Hepatocyte (in vitro differentiated cells): ENCODE results near the gene SNX9. TPM values are rescaled to one million over a fixed set of nuclear protein-coding genes. Genes with fewer than 3 reads are reported as not detected.

Experiments used
- DNase-seq: peaks from one replicate; pipeline ENCODE4 v3.0.0-alpha.2; 2016; ENCODE audit warnings: low spot score
- H2AFZ ChIP-seq: fragments of 200-600 bp; sonication (generic); 2 replicates; pipeline ENCODE4 v1.6.0; 2016; ENCODE audit warnings: antibody characterized with exemption, mild to moderate bottlenecking
- H3K27ac ChIP-seq: fragments of 200-600 bp; sonication (generic); 2 replicates; pipeline ENCODE4 v1.5.1; 2016; ENCODE audit warnings: mild to moderate bottlenecking
- H3K27me3 ChIP-seq: fragments of 200-600 bp; sonication (generic); 2 replicates; pipeline ENCODE4 v1.6.1; 2016
- H3K36me3 ChIP-seq: fragments of 200-600 bp; sonication (generic); replicated peaks from 2 replicates; pipeline ENCODE4 v1.5.1; 2016; ENCODE audit warnings: low read depth; ENCODE audit not compliant: insufficient read depth
- H3K4me1 ChIP-seq: fragments of 200-600 bp; sonication (generic); 2 replicates; pipeline ENCODE4 v1.5.1; 2016; ENCODE audit warnings: mild to moderate bottlenecking, moderate library complexity; ENCODE audit not compliant: insufficient read depth
- H3K4me2 ChIP-seq: fragments of 200-600 bp; sonication (generic); 2 replicates; pipeline ENCODE4 v1.6.0; 2016
- H3K4me3 ChIP-seq: fragments of 200-600 bp; sonication (generic); 2 replicates; pipeline ENCODE4 v1.5.1; 2016; ENCODE audit warnings: mild to moderate bottlenecking
- H3K79me2 ChIP-seq: fragments of 200-600 bp; sonication (generic); 2 replicates; pipeline ENCODE4 v1.6.0; 2017; ENCODE audit warnings: mild to moderate bottlenecking
- H3K9me2 ChIP-seq: fragments of 200-600 bp; sonication (generic); replicated peaks from 2 replicates; pipeline ENCODE4 v1.6.0; 2017; ENCODE audit warnings: mild to moderate bottlenecking; ENCODE audit not compliant: insufficient read depth
- H3K9me3 ChIP-seq: fragments of 200-600 bp; sonication (generic); 2 replicates; pipeline ENCODE4 v1.5.1; 2016; ENCODE audit warnings: low read depth, mild to moderate bottlenecking
- H4K20me1 ChIP-seq: fragments of 200-600 bp; sonication (generic); 2 replicates; pipeline ENCODE4 v1.6.0; 2016; ENCODE audit warnings: mild to moderate bottlenecking; ENCODE audit not compliant: insufficient read depth, poor library complexity, severe bottlenecking
- EZH2 ChIP-seq: fragments of 200-600 bp; sonication (generic); IDR thresholded peaks from 2 replicates; pipeline ENCODE4 v1.6.1; 2016; ENCODE audit warnings: antibody characterized with exemption, mild to moderate bottlenecking, borderline replicate concordance
- EZH2phosphoT487 ChIP-seq: fragments of 200-600 bp; sonication (generic); IDR thresholded peaks from one replicate; pipeline ENCODE4 v1.6.1; 2018; ENCODE audit warnings: antibody characterized with exemption, mild to moderate bottlenecking, low read depth, moderate library complexity; ENCODE audit not compliant: unreplicated experiment, severe bottlenecking
- WGBS: methylation state at CpG from one replicate; pipeline ENCODE4 v1.1.6; 2016; ENCODE audit warnings: low lambda C conversion rate; ENCODE audit errors: missing lambda C conversion rate; 5-methylcytosine and 5-hydroxymethylcytosine counted together
- polyA plus RNA-seq: library from polyadenylated mRNA; unstranded; fragments of >200 nt; fragmentation: Nextera tagmentation; extraction: Ambion mirVana; gene quantifications from 2 replicates; pipeline ENCODE4 v1.2.1, GENCODE V29; 2016
- total RNA-seq: library from RNA; depleted of rRNA; stranded (reverse); fragments of >200 nt; gene quantifications from 2 replicates; pipeline ENCODE4 v1.2.3, GENCODE V29; 2014
- TF ChIP-seq, protein P1 (sequence below): fragments of 200-600 bp; sonication (generic); IDR thresholded peaks from 2 replicates; pipeline ENCODE4 v1.5.1; 2016; ENCODE audit warnings: antibody characterized with exemption, mild to moderate bottlenecking; ENCODE audit not compliant: poor library complexity

Gene SNX9
- total and polyA plus RNA-seq, 2 experiments from 2014 or later = 34.1 to 34.7 TPM

DNA sequence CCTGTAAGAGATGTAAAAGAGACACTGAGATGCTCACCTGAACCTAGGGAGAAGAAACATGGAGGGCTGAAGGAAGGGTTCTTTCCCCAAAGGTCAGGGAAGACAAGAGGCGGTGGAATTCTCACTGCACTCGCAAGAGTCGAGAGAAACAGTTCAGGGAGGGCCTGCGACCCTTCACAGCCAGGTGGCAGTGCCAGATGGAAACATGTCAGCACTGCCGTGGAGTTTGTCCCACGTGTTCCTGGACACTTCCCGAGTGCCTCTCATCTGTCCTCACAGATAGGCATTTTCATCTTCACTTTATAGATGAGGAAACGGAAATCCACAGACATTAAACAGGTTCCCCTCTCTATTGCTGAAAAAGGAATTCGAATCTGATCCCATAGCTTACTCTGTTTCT, 88.2 kb downstream of the SNX9 start:
- TF ChIP-seq EZH2phosphoT487 = no peak
- TF ChIP-seq, protein P1, sequence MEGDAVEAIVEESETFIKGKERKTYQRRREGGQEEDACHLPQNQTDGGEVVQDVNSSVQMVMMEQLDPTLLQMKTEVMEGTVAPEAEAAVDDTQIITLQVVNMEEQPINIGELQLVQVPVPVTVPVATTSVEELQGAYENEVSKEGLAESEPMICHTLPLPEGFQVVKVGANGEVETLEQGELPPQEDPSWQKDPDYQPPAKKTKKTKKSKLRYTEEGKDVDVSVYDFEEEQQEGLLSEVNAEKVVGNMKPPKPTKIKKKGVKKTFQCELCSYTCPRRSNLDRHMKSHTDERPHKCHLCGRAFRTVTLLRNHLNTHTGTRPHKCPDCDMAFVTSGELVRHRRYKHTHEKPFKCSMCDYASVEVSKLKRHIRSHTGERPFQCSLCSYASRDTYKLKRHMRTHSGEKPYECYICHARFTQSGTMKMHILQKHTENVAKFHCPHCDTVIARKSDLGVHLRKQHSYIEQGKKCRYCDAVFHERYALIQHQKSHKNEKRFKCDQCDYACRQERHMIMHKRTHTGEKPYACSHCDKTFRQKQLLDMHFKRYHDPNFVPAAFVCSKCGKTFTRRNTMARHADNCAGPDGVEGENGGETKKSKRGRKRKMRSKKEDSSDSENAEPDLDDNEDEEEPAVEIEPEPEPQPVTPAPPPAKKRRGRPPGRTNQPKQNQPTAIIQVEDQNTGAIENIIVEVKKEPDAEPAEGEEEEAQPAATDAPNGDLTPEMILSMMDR = peak; percentile 11
- TF ChIP-seq EZH2 = no peak
- H3K9me3 ChIP-seq = no peaks in the 10 kb centered on the region
- H3K27me3 ChIP-seq = no peaks in the 10 kb centered on the region
- H3K4me3 ChIP-seq = no peak overlapping the region
- no peak for DNase-seq
- H3K4me2 ChIP-seq = no peak overlapping the region
- H3K79me2 ChIP-seq = no peaks in the 10 kb centered on the region
- H3K9me2 ChIP-seq = no peaks in the 10 kb centered on the region
- no peaks in the 10 kb centered on the region for H4K20me1 ChIP-seq
- peaks cover 7% of the 10 kb centered on the region for H3K36me3 ChIP-seq
- 78% methylated on average over 9 of the region's 9 CpGs for WGBS
- H3K4me1 ChIP-seq = no peaks in the 10 kb centered on the region
- peak overlapping the region; percentile 10 for H3K27ac ChIP-seq
- H2AFZ ChIP-seq = no peak overlapping the region

DNA sequence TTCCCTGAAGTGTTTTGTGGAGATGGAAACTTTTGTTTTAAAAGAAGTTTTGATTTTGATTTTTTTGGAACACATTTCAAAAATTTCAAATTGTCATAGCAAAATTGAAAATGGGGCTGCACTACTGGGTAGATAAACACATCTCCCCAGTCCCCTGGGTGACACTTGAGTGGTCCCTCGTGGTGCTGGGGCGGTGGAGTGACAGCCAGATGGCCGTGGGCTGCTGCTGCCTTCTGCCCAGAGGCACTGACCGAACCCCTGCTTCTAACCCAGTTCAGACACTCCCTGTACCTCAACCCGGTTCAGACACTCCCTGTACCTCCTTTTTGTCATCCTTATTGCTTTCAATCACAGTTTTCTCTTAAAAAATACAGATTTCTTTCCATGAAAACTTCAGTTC, 88.7 kb downstream of the SNX9 start:
- H3K9me2 ChIP-seq = no peaks in the 10 kb centered on the region
- peak overlapping the region; percentile 10 for H3K27ac ChIP-seq
- no peaks in the 10 kb centered on the region for H3K9me3 ChIP-seq
- H4K20me1 ChIP-seq = no peaks in the 10 kb centered on the region
- H3K4me2 ChIP-seq = peak overlapping the region; percentile 16
- no peak for DNase-seq
- no peak overlapping the region for H3K4me3 ChIP-seq
- no peaks in the 10 kb centered on the region for H3K4me1 ChIP-seq
- peaks cover 7% of the 10 kb centered on the region for H3K36me3 ChIP-seq
- 54% methylated on average over 5 of the region's 5 CpGs for whole genome bisulfite sequencing
- TF ChIP-seq EZH2phosphoT487 (no peak), EZH2 (no peak)
- TF ChIP-seq, protein P1 = no peak
- no peaks in the 10 kb centered on the region for H3K79me2 ChIP-seq
- H3K27me3 ChIP-seq = no peaks in the 10 kb centered on the region
- no peak overlapping the region for H2AFZ ChIP-seq

DNA sequence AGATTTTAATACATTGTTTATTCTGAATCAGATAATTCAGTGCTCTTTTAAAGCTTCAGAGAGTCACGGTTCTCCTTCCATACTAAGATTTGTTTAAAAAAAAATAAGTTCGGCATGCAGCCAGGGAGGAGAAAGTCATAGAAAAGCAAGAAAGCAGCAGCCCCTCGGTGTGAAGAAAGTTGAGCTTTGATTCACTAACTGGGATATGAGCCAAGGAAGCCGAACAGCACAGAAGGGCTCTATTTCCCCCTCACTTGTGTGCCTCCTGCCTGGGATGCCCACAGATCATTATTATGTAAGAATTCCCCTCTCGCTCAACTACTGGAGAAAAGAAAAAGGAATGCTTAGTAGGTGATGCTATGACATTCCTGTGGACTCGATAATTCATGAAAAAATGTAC, 89.3 kb downstream of the SNX9 start:
- Histone ChIP-seq H4K20me1 (no peaks in the 10 kb centered on the region), H3K4me2 (no peak overlapping the region), H3K4me3 (no peak overlapping the region), H3K27ac (no peak overlapping the region), H3K36me3 (peaks cover 7% of the 10 kb centered on the region), H3K9me3 (no peaks in the 10 kb centered on the region), H3K27me3 (no peaks in the 10 kb centered on the region), H3K79me2 (no peaks in the 10 kb centered on the region), H3K4me1 (no peaks in the 10 kb centered on the region), H2AFZ (no peak overlapping the region), H3K9me2 (no peaks in the 10 kb centered on the region)
- TF ChIP-seq EZH2phosphoT487 (no peak), EZH2 (no peak)
- TF ChIP-seq, protein P1 = no peak
- peak; percentile 52 for DNase-seq
- WGBS = 63% methylated on average over 6 of the region's 6 CpGs
